Posterior vena cava (tissue), 2 donors: ENCODE data around the gene COPS3. TPM values are rescaled to one million over a fixed set of nuclear protein-coding genes. Genes with fewer than 3 reads are reported as not detected.

Experiments used
- DNase-seq: peaks from one replicate; pipeline ENCODE4 v3.0.0-alpha.2; 2020; ENCODE audit warnings: low spot score
- intact Hi-C, 2 donors: fragments of 100-400 bp; cut with DNase I; formaldehyde crosslinking; loops; one replicate each; pipeline versions ENCODE4 v1.14.1 to v1.14.2; 2022 to 2023
- long read RNA-seq, 2 donors: library from polyadenylated mRNA; unstranded; transcript quantifications; one replicate each; pipeline ENCODE4 v2.0.0, GENCODE V29; 2020 to 2021
- total RNA-seq, 2 donors: library from RNA; stranded (reverse); fragmentation: NEBNext Ultra II Directional; extraction: Animal tissue kit (Norgen Biotek cat#: 25700); gene quantifications; one replicate each; pipeline ENCODE4 v1.2.1, GENCODE V29; 2021
- donor health status: DM: yes; HTN: yes; CAD: no.
- donor health status: DM: yes; HTN: yes; CAD: no.

The COPS3 gene
- 10 to 100 TPM; 45.3 to 54.6 TPM for total RNA-seq
- long read RNA-seq, donor 1, transcript COPS3-201 (12 exons, 1,641 nt), result major isoform, 14 of 20 reads
- long read RNA-seq, donor 1, partial matches to known transcripts, result 0 of 20 reads
- long read RNA-seq, donor 1, other reads (novel, unspliced or antisense), result 6 of 20 reads
- long read RNA-seq, donor 2, transcript COPS3-201 (12 exons, 1,641 nt), result major isoform, 135 of 181 reads
- long read RNA-seq, donor 2, partial matches to known transcripts, result 2 of 181 reads
- long read RNA-seq, donor 2, other reads (novel, unspliced or antisense), result 43 of 181 reads

- intact Hi-C loops, result no loop called here
- peak; percentile 99 for DNase-seq
These were observed at the start of gene COPS3 for GRCh38 chr17:17280613-17281549. Gene COPS3 (minus strand): TSS chr17:17281246. CDS start chr17:17281186, 60 bp downstream.

- intact Hi-C loops, result no loop called here
These were observed 47.2 kb upstream of the COPS3 start for GRCh38 chr17:17328251-17328650.

GRCh38 chr17:17326275-17326875 is 45.3 kb upstream of the COPS3 start:
- intact Hi-C loops, result no loop called here
- DNase-seq, result peak; percentile 60

More at GRCh38 chr17:17328251-17328650, 47.2 kb upstream of the COPS3 start:
- peak; percentile 62 for DNase-seq

GRCh38 chr17:17325816-17326215 is 44.8 kb upstream of the COPS3 start:
- intact Hi-C loops, result no loop called here
- peak; percentile 26 for DNase-seq

GRCh38 chr17:17325228-17325627 is 44.2 kb upstream of the COPS3 start:
- peak; percentile 51 for DNase-seq
- intact Hi-C loops, result no loop called here

GRCh38 chr17:17324616-17325015 is 43.6 kb upstream of the COPS3 start:
- intact Hi-C loops, result no loop called here
- DNase-seq, result peak; percentile 72

- intact Hi-C loops, result no loop called here
- DNase-seq, result peak; percentile 42
These were observed 41.8 kb upstream of the COPS3 start for GRCh38 chr17:17322516-17323510.

GRCh38 chr17:17321356-17322025 is 40.4 kb upstream of the COPS3 start:
- peak; percentile 36 for DNase-seq
- intact Hi-C loops, result no loop called here

GRCh38 chr17:17320911-17321220 is 39.8 kb upstream of the COPS3 start:
- peak; percentile 53 for DNase-seq
- intact Hi-C loops, result no loop called here

GRCh38 chr17:17320188-17320910 is 39.3 kb upstream of the COPS3 start:
- peak; percentile 66 for DNase-seq
- intact Hi-C loops, result no loop called here

- intact Hi-C loops, result no loop called here
- peak; percentile 25 for DNase-seq
These were observed 34.2 kb upstream of the COPS3 start for GRCh38 chr17:17315142-17315821.

GRCh38 chr17:17314501-17315071 is 33.5 kb upstream of the COPS3 start:
- DNase-seq, result peak; percentile 49
- intact Hi-C loops, result no loop called here

GRCh38 chr17:17313350-17313991 is 32.4 kb upstream of the COPS3 start:
- peak; percentile 77 for DNase-seq
- intact Hi-C loops, result no loop called here

GRCh38 chr17:17309356-17309755 is 28.3 kb upstream of the COPS3 start:
- no peak for DNase-seq

GRCh38 chr17:17305281-17305801 is 24.3 kb upstream of the COPS3 start:
- intact Hi-C loops, result no loop called here
- peak; percentile 69 for DNase-seq

More at GRCh38 chr17:17309356-17309755, 28.3 kb upstream of the COPS3 start:
- intact Hi-C loops, result no loop called here

- intact Hi-C loops, result no loop called here
- DNase-seq, result peak; percentile 10
These were observed 23.5 kb upstream of the COPS3 start for GRCh38 chr17:17304521-17304985.
